Measurements from ENCODE around the gene CCL22.
"Not testable (repeated sequence)": the region's sequence is repeated elsewhere in the genome, so short reads cannot be mapped to it uniquely, and the experiment has no call there.

CCL22 gene

DNA sequence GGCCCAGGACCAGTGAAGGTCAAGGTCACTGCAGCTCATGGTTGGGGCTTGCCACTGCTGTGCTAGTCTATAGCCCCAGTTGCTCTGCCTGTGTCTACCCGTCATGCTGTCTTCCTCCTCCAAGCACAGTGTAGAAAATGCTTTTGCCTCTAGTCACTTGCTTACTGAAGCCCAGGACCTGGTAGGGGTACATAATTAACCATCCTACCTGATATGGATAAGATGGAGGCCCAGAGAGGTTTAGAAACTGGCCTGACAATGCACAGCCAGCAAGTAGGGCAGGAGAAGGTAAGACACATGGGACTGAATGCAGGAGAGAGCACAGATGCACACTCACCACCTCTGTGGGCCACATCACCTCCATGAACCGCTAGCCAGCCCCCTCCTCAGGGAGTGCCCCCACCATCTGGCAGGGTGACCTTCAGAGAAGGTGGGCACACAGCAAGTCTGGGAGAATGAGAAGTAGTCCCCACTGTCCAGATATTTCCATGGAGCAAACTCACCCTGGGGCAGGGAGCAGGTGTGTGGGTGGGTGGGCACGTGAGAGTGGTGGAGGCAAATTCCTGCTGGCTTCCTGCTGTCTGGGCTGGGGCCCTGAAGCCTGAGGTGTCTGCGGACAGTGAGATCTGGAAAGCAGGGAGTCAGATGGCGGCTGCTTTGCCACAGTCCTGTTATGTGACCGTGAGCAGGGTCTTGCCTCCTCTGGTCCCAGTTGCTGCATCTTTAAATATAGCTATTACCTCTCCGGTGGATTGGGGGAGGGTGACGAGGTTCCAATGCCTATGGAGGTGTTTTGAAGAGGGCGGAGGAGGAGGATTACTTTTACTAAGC, 14.7 kb downstream of the CCL22 start:
- H3K27ac ChIP-seq, result peak overlapping the region in 18 of 21 experiments; percentile 20 to 88 (median 75)
- peak overlapping the region; percentile 21 to 52 (median 41) for H3K4me3 ChIP-seq

DNA sequence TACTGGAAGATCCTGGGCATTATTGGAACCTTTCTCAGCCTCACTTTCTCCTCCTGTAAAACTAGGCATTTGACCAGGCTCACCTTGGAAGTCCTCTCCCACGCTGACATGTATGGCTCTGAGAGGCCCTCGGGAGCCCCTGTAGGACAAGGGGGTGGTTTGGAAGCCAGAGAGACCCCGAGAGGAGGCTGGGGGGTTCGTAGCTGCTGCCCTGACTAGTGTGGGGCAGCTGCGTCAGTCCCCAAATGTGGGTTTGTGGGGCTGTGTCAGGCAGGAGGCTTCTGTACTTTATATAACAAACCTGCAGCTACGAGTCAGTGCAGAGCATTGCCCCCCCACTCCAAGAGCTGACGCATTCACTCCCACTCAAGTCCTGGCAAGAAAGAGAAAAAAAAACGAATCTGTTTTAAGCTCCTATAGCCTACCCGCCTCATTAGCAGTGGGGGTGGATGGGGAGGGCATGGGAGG, 15.5 kb downstream of the CCL22 start:
- Histone ChIP-seq H3K4me3 (peak overlapping the region in 6 of 7 experiments; percentile 1 to 52 (median 40)), H3K27ac (peak overlapping the region in 16 of 21 experiments; percentile 20 to 88 (median 74))

DNA sequence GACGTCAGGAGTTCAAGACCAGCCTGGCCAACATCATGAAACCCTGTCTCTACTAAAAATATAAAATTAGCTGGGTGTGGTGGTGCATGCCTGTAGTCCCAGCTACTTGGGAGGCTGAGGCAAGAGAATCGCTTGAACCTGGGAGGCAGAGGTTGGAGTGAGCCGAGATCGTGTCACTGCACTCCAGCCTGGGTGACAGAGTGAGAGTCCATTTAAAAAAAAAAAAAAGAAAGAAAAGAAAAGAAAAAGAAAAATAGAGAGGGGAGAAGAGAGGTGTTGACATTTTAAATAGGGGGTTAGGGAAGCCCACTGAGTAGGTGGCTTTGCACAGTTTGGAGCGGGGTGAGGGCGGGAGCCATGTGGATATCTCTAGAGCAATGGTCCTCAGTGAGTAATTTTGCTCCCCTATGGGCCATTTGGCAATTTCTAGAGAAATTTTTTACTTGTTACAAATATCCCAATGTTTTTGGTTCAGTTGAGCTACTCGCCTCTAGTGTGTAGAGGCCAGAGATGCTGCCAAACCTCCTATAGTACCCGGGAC, 16.4 kb downstream of the CCL22 start:
- H3K27ac ChIP-seq, result peak overlapping the region in 1 of 21 experiments; percentile 72
- H3K4me3 ChIP-seq, result not testable (repeated sequence)

DNA sequence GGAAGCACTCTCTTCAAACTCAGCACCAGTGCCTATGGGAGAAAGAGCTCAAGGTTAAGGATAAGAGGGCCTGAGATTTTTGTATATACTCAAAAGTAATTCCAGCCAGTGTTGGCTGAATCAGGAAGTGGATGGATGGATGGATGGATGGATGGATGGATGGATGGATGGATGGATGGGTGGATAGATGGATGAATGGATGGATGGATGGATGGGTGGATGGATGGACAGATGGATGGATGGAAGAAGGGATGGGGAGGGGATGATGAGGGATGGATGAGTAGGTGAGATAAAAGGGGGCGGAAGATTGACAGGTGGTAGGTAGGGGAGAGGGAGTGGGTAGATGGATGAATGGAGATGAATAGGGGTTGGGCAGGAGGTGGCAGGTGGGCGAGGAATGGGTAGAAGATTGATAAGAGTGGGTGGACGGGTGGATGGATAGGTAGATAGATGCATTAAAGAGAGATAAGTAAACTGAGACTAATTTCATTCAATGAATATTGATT, 17.8 kb downstream of the CCL22 start:
- no peak overlapping the region for H3K4me3 ChIP-seq
- no peak overlapping the region for H3K27ac ChIP-seq

DNA sequence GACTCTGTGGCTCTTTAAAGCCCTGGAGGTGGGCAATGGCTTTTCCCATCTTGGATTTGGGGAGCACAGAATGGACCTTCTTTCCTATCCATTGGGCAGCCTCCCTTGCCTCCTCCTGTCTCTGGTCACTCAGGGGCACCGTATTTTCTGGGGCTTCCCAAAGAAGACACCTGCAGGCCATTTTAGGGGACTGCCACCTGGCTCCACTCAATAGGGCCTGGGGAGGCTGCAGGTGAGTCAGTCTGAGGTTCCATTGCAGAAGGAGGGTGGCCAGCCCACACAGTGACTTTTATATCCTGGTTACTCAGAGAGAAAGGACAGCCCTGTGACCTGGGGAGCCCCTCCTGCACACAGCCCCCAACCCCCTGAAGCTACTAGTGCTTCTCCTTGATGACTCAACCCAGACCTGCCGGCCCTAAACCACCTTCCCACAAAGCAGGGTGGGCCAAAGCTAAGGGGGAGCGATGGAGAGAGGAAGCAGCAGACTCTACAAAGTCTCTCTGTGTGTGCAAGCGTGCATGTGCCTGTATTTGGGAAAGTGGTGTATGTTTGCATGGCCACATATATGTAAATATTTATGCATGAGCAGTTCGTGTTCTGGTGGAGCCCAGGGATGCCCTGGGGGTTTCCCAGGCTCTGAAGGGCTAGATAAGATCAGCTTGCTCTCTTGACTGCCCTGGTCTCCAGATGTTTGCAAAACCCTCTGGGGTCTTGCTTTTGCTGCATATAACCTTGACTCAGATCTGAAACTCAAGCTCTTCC, 18.7 kb downstream of the CCL22 start:
- H3K4me3 ChIP-seq, result no peak overlapping the region
- peak overlapping the region in 3 of 21 experiments; percentile 21 to 59 (median 43) for H3K27ac ChIP-seq

DNA sequence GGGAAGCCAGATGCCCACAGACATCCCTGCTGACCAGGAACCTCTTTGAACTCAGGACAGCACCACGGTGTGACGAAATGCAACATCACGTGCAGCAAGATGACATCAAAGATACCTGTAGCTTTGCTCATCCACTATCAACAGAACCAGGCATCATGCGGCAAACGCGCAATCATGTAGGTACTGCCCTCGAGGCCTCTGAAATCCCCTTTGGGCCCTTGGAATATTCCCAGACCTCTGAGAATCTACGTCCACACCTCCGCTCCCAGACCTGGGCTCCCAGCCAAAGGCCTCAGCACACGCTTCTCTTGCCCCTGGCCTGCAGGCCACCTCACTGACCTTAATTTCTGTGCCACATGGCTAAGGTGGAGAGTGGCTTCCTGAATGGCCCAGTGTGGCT, 21.0 kb downstream of the CCL22 start:
- Histone ChIP-seq H3K27ac (peak overlapping the region in 1 of 21 experiments; percentile 44), H3K4me3 (no peak overlapping the region)

DNA sequence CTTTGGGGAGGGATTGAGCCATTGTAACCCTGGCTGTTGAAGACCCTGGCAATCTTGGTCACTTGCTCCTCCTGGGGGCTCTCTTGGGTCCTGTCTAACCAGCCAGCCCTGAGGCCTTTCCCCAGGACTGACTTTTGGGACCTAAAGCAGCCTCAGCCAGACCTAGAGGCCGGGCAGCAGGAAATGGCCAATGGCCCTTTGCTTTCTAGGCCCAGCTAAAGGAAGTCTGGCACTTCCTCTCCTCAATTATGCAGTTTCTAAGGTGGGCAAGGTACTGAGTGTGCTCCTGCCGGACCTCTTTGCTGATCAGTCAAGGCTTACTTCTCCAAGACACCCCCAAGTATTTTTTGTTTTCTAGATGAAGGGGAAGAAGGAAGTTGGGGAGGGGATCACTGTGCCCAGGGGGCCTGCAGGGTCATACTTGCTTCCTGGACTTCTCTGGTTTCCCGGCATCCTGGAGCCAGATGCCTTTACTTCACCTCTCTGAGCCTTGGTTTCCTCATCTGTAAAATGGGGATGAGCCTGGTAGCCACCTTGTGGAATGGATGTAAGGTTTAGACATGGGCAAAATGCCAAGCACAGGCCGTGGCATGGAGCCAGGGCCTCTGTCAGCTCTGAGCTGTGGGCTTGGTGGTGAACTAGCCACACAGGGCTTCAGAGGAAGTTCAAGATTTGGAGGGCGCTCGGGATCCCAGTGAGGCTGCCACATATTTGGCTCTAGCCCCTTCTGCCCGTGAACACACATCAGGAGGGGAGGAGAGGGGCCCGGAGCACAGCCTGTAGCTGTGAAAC, 22.3 kb downstream of the CCL22 start:
- peak overlapping the region in 2 of 21 experiments; percentile 14 to 20 for H3K27ac ChIP-seq
- H3K4me3 ChIP-seq, result no peak overlapping the region

DNA sequence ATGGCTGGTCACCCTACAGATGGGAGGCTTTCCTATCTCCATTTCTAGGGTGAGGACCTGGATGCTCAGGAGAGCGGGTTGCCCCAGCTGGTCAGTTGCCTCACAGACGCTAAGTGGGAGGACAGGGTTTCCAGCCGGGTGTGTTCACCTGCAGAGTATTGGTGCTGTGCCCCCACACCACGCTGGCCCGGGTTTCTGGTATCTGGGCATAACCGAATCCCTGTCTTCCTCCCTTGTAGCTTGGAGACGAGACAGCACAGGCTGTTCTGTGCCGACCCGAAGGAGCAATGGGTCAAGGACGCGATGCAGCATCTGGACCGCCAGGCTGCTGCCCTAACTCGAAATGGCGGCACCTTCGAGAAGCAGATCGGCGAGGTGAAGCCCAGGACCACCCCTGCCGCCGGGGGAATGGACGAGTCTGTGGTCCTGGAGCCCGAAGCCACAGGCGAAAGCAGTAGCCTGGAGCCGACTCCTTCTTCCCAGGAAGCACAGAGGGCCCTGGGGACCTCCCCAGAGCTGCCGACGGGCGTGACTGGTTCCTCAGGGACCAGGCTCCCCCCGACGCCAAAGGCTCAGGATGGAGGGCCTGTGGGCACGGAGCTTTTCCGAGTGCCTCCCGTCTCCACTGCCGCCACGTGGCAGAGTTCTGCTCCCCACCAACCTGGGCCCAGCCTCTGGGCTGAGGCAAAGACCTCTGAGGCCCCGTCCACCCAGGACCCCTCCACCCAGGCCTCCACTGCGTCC, 23.4 kb downstream of the CCL22 start:
- H3K4me3 ChIP-seq, result no peak overlapping the region
- no peak overlapping the region for H3K27ac ChIP-seq

DNA sequence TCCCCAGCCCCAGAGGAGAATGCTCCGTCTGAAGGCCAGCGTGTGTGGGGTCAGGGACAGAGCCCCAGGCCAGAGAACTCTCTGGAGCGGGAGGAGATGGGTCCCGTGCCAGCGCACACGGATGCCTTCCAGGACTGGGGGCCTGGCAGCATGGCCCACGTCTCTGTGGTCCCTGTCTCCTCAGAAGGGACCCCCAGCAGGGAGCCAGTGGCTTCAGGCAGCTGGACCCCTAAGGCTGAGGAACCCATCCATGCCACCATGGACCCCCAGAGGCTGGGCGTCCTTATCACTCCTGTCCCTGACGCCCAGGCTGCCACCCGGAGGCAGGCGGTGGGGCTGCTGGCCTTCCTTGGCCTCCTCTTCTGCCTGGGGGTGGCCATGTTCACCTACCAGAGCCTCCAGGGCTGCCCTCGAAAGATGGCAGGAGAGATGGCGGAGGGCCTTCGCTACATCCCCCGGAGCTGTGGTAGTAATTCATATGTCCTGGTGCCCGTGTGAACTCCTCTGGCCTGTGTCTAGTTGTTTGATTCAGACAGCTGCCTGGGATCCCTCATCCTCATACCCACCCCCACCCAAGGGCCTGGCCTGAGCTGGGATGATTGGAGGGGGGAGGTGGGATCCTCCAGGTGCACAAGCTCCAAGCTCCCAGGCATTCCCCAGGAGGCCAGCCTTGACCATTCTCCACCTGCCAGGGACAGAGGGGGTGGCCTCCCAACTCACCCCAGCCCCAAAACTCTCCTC, 24.1 kb downstream of the CCL22 start:
- no peak overlapping the region for H3K27ac ChIP-seq
- H3K4me3 ChIP-seq, result no peak overlapping the region

DNA sequence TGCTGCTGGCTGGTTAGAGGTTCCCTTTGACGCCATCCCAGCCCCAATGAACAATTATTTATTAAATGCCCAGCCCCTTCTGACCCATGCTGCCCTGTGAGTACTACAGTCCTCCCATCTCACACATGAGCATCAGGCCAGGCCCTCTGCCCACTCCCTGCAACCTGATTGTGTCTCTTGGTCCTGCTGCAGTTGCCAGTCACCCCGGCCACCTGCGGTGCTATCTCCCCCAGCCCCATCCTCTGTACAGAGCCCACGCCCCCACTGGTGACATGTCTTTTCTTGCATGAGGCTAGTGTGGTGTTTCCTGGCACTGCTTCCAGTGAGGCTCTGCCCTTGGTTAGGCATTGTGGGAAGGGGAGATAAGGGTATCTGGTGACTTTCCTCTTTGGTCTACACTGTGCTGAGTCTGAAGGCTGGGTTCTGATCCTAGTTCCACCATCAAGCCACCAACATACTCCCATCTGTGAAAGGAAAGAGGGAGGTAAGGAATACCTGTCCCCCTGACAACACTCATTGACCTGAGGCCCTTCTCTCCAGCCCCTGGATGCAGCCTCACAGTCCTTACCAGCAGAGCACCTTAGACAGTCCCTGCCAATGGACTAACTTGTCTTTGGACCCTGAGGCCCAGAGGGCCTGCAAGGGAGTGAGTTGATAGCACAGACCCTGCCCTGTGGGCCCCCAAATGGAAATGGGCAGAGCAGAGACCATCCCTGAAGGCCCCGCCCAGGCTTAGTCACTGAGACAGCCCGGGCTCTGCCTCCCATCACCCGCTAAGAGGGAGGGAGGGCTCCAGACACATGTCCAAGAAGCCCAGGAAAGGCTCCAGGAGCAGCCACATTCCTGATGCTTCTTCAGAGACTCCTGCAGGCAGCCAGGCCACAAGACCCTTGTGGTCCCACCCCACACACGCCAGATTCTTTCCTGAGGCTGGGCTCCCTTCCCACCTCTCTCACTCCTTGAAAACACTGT, 25.0 kb downstream of the CCL22 start:
- H3K4me3 ChIP-seq, result no peak overlapping the region
- H3K27ac ChIP-seq, result peak overlapping the region in 1 of 21 experiments; percentile 27

DNA sequence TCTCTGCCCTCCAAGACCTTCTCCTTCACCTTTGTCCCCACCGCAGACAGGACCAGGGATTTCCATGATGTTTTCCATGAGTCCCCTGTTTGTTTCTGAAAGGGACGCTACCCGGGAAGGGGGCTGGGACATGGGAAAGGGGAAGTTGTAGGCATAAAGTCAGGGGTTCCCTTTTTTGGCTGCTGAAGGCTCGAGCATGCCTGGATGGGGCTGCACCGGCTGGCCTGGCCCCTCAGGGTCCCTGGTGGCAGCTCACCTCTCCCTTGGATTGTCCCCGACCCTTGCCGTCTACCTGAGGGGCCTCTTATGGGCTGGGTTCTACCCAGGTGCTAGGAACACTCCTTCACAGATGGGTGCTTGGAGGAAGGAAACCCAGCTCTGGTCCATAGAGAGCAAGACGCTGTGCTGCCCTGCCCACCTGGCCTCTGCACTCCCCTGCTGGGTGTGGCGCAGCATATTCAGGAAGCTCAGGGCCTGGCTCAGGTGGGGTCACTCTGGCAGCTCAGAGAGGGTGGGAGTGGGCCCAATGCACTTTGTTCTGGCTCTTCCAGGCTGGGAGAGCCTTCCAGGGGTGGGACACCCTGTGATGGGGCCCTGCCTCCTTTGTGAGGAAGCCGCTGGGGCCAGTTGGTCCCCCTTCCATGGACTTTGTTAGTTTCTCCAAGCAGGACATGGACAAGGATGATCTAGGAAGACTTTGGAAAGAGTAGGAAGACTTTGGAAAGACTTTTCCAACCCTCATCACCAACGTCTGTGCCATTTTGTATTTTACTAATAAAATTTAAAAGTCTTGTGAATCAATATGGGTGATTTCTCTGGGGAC, 25.9 kb downstream of the CCL22 start:
- Histone ChIP-seq H3K4me3 (no peak overlapping the region), H3K27ac (peak overlapping the region in 1 of 21 experiments; percentile 27)

DNA sequence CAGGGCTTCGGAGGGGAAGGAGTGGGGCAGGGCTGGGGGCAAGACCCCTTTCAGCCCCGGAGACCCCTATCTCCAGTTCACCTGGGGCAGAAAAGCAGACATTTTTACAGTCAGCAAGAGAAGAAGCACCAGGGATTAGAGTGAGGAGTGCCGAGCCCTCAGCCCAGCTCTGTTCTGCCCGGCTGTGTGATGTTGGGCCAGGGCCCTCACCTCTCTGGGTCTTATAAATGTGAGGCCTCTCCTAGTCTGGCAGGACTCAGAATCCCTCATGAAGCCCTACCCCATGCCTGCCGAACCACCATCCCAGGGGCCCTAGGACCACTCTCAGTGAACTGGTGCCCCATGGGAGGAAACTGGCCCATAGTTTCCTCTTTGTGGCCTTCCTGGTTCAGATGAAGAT, 26.5 kb downstream of the CCL22 start:
- Histone ChIP-seq H3K4me3 (no peak overlapping the region), H3K27ac (no peak overlapping the region)

DNA sequence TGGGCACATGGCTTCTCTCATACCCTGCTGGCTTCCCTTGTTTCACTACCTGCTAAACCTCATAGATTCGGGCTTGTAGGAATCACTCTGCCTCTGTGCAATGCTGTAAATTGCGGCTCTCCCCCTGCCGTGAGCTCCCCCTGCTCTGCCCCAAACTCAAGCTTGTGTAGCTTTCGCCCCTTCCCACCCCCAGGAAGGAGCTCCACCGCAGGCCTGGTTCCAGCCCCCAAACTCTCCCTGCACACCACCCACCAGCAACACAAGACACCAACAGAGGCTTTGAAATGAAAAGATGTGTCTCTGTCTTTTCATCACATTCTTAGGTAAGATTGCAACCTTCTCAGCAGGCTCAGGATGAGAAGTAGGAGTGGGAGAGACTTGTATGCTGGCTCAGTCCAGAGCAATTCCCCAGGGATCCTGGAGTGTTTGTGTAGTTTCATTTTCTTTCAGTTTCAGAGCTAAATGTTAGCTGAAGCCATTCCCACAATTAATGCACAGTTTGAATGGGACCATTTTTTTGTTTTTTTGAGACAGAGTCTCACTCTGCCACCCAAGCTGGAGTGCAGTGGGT, 27.9 kb downstream of the CCL22 start:
- H3K27ac ChIP-seq, result no peak overlapping the region
- no peak overlapping the region for H3K4me3 ChIP-seq

DNA sequence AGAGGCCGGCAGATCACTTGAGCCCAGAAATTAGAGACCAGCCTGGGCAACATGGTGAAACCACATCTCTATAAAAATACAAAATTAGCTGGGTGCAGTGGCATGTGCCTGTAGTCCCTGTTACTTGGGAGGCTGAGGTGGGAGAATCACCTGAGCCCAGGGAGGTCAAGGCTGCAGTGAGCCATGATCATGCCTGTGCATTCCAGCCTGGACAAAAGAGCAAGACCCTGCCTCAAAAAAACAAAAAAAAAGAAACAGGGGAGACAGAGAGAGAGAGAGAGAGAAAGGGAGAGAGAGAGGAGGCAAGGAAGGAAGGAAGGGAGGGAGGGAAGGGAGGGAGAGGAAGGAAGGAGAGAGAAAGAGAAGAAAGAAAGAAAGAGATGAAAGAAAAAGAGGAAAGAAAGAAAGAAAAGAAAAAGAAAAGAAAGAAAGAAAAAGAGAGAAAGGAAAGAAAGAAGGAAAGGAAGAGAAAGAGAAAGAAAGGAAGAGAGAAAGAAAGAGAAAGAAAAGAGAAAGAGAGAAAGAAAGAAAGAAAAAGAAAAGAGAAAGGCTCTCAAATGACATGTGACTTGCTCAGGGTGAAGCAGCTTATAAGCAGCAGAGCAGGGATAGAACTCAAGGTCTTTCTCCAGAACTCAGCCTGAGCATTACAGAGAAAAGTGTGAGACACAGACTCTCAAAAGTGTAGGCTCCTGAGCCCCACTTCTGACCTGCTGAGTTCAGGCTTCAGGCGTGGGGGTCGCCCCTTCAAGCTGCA, 29.2 kb downstream of the CCL22 start:
- peak overlapping the region in 1 of 21 experiments; percentile 15 for H3K27ac ChIP-seq

More for the DNA sequence above, 29.2 kb downstream of the CCL22 start:
- H3K4me3 ChIP-seq, result no peak overlapping the region

Measured in skin epidermis (tissue), 12 donors.